HuH-7 (cell line): ENCODE measurements around the gene TMEM87B.
A peak's percentile ranks its signal among the peaks of the same experiment; 100 is the strongest.
"Not testable (repeated sequence)": the region's sequence is repeated elsewhere in the genome, so short reads cannot be mapped to it uniquely, and the experiment has no call there.

ENCODE experiments used
- DNase-seq: peaks from one replicate; pipeline ENCODE4 v3.0.0; 2011; ENCODE audit warnings: low spot score

TMEM87B gene

GRCh38 chr2:112033600-112033999 is 21.5 kb upstream of the TMEM87B start:
- DNase-seq, result no peak

- DNase-seq, result no peak
Observed at GRCh38 chr2:112034924-112035323, 20.1 kb upstream of the TMEM87B start.

DNA sequence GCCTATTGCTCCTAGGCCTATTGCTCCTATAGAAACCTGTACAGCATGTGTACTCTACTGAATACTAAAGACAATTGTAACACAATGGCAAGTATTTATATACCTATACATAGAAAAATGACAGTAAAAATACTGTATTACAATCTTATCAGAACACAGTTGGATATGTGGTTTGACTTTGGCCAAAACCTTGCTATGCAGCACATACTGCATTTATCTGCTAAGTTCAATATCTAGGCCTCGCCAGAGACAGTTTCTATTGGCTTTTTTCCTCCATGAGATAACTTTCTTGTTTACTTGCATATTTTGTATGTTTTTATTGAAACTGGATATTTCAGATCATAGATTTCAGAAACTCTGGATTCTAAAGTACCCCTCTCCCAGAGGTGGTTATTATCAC is 19.3 kb upstream of the TMEM87B start:
- no peak for DNase-seq

GRCh38 chr2:112039556-112039955 is 15.5 kb upstream of the TMEM87B start:
- not testable (repeated sequence) for DNase-seq

DNA sequence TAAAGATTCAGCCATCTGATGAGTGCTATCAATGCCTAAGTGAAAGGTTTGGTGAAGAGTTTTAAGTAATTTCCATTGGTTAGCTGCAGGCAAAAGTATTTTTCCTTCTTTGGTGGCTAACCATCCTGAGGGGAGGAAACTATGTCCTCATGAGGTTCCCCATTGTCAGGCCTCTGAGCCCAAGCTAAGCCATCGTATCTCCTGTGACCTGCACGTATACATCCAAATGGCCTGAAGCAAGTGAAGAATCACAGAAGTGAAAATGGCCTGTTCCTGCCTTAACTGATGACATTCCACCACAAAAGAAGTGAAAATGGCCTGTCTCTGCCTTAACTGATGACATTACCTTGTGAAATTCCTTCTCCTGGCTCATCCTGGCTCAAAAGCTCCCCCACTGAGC is 15.0 kb upstream of the TMEM87B start:
- not testable (repeated sequence) for DNase-seq

GRCh38 chr2:112041460-112041859 is 13.6 kb upstream of the TMEM87B start:
- not testable (repeated sequence) for DNase-seq

DNA sequence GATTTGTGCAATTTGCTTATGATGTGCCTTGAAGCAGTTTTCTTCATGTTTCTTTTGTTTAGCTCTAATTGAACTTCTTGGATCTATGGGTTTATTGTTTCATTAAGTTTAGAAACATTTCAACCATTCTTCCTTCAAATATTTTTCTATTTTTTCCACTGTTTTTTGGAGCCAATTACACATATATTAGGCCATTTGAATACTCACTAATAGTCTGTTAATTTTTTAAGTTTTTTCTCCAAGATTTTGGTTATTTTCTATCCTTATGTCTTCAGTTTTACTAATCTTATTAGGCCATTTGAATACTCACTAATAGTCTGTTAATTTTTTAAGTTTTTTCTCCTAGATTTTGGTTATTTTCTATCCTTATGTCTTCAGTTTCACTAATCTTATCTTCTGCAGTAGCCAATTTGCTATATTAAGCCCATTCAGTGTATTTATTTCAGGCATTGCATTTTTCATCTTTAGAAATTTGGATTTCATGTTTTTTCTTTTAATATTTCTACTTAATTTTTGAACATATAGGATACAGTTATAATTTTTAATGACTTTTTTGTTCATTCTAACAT is 9.5 kb upstream of the TMEM87B start:
- DNase-seq, result no peak

DNA sequence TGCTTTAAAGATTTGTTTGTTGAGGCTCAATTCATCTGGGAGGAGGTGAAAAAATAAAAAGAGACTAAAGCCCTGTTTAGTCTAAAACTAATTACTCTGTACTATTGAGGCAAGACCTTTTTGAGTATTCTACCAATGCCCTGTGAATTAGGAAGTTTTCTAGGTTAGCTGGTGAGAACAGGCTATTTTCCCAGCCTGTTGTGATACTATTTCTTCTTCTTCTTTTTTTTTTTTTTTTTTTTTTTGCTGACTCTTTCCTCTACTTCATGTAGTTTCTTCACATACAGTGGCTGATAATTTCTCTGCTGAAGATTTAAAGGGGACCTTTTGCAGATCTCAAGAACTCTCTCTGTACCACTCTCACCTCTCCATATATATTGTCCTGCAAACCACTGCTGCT is 8.8 kb upstream of the TMEM87B start:
- no peak for DNase-seq

DNA sequence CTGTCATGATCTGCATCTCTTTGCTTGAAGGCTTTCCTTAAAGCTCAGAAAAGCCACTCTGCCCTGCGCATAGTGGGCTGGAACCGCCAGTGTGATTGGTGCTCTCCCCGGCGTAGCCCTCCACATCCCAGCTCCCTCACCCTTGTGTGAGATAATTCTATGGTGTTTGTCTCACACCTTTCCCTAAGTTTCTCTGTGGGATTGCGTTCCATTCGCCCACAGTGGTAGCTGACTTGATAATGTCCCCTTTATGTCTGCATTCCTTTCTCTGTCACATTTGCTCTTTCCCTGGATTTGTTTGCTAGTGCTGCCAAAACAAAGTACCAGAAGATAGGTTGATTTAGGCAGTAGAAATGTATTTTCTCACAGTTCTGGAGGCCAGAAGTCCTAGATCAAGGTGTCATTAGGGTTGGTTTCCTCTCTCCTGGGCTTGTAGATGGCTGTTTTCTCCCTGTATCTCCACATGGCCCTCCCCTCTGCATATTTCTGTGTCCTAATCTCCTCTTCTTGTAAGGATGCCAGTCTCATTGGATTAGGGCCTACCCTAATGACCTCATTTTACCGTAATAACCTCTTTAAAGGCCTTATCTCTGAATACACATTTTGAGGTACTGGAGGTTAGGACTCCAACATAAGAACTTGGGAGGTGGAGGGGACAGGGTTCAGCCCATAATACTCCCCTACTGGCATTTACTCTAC is 7.4 kb upstream of the TMEM87B start:
- no peak for DNase-seq

DNA sequence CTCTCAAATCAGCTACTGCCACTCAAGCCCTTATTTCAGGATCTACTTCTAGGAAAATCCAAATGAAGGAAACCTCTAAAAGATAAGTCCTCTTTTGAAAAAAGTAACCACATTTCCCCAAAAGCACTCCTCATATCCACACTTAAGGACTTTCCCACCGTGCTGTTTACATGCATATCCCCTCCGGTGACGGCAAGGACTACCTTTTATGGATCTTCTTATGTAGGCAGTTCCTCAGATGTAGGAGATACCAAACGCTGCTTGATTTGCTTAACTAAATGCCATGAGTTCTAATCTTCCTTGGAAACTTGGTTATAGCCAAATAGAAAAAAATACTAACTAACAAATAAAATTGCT is 6.9 kb upstream of the TMEM87B start:
- DNase-seq, result no peak

- no peak for DNase-seq
Observed at GRCh38 chr2:112048887-112049286, 6.2 kb upstream of the TMEM87B start.

- no peak for DNase-seq
Observed at GRCh38 chr2:112050316-112050715, 4.8 kb upstream of the TMEM87B start.

DNA sequence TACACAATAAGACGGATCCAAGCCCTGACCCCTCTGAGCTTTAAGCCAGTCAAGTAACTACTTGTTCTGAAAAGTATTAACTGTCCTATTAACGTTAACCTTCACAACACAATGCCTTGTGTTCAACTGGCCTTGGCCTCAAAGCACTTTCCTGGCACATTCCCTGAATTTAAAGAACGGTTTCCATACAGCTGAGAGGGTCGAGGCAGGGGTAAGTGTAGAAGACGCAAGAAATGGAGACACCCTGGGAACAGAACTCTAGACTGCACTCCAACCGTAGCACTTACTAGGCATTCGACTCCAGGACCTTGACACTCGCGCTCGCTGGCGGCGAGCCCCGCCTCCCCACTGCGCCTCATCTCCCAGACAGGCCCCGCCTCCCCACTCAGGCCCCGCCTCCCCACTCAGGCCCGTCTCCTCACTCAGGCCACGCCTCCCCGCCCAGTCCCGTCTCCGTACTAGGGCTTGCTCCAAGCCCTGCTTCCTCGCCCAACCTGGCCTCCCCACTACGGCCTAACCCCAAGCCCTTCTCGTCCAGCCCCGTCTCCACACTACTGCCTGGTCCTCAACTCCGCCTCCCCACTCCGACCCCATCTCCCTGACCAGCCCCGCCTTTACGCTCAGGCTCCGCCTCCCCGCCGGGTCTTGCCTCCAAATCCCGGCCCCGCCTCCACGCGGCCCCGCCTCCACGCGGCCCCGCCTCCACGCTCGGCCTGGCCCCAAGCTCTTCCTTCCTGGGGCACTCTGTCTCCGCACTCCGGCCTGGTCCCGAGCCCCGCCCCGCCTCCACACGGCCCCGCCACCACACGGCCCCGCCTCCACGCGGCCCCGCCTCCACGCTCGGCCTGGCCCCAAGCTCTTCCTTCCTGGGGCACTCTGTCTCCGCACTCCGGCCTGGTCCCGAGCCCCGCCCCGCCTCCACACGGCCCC is 887 bp upstream of the TMEM87B start:
- peak; percentile 84 for DNase-seq

DNA sequence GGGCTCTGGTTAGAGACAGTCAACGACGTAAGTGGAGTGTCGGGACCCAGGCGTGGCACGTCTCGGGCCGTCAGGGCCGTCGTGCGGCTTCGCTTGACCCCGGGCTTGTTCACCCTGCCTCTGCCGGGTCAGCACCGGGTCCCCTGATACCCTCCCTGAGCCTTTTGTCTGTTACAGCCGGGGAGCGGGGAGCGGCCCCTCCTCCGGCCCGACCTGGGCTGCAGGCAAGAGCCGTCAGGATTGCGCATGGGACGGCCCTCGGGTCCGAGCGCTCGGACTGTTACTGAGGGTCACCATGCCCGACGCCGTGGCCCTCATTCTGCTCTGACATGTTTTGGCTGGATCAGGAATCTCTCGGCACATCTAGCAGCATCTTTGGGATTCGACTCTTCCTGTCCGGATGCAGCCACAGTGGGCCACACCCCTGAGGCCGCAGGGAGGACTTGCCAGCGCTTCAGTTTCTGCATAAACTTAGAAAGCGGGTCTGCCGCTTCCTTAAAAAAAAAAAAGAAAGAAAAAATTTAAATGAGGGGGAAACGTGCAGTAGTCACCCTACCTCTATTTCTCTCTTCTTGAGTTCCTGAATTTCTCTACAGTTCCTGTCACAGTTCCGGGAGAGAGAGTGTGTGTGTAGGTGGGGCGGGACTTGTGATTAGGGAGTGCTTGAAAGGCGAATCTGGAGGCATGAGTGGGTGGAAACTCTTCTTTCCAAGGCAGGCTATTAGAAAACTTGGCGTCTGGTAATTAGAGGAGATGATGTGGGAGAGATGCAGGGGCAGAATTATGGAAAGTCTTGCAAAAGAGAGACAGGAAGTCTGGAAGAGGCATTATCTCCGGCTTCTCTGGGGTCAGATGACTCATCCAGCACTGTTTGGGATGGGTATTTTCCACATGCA is 909 bp downstream of the TMEM87B start:
- DNase-seq, result peak; percentile 48

GRCh38 chr2:112056626-112056987 is 1.5 kb downstream of the TMEM87B start:
- no peak for DNase-seq

GRCh38 chr2:112059671-112060070 is 4.6 kb downstream of the TMEM87B start:
- DNase-seq, result no peak

GRCh38 chr2:112061299-112061698 is 6.2 kb downstream of the TMEM87B start:
- DNase-seq, result no peak

DNA sequence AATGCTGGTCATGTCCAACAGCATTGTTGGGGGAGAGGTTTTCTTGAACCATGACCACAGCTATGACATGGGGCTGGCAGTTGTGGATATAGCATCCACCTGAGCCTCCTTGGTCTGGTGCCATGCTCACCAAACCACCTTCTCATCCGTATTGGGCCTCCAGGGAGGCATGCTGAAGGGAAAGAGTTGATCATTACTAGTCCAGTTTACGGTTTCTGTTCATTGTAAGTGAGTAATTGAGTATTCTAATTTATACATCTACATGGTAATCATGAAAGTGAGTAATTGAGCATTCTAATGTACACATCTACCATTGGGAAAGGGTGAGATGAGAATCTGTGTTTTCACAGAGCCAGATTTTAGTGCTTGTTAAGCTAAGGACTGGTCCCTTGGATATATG is 6.8 kb downstream of the TMEM87B start:
- DNase-seq, result no peak

DNA sequence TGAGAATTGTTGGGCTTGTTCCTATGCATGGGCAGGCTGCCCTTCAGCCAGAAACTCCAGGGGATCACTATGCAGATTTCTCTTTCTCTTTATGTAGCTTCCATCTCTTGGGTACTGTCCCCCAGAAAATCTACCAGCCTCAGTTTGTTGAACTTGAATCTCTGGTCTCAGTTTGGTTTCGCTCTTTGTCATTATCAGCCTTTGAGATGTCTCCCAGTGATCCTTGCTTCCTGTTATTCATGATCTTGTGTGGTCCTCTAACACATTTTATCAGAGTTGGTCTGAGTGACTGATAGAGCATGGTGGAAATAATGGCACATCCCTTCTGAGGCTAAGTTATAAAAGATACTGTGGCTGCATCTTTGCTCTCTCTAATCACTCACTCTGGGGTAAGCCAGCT is 7.8 kb downstream of the TMEM87B start:
- no peak for DNase-seq

GRCh38 chr2:112065486-112065885 is 10.4 kb downstream of the TMEM87B start:
- no peak for DNase-seq

DNA sequence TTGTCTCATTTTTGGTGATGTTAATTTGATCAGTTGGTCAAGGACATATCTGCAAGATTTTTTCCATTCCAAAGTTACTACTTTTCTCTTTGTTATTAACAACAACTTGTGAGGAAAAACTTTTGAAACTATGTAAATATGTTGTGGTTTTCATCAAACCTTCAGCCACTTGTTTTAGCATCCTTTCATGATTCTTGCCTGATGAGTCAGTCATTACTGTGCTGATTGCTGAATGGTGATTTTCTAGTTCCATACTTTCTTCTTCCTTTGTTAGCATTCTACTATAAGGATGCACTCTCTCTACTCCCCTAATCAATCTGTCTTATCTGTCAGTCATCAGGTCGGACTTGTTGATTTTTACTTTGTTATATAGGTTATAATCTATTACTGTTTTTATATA is 10.9 kb downstream of the TMEM87B start:
- no peak for DNase-seq

- DNase-seq, result not testable (repeated sequence)
Observed at GRCh38 chr2:112069794-112070193, 14.7 kb downstream of the TMEM87B start.
